HepG2 (cell line): ENCODE results near the gene KLHL36. TPM values are rescaled to one million over a fixed set of nuclear protein-coding genes. Genes with fewer than 3 reads are reported as not detected.

Experiments
- ATAC-seq: fragments of 200-7000 bp; cut with Tn5 transposase; 3 replicates; pipeline ENCODE4 v1.9.1; 2020; ENCODE audit warnings: mild to moderate bottlenecking, moderate library complexity
- BruUV-seq: library from RNA; stranded (reverse); fragments of 400-500 nt; replicated peaks from 2 replicates; lab custom pipeline; 2021; lab: Mats Ljungman, UMichigan
- CTCF ChIA-PET: fragments of 300-600 bp; formaldehyde crosslinking; extraction: SDS; loops from one replicate; lab custom pipeline; 2021; ENCODE audit warnings: low total read pairs, inconsistent platforms, low intra/inter-chr PET ratio; lab: Yijun Ruan, JAX
- POLR2A ChIA-PET: fragments of 350-600 bp; sonication (Branson Sonifier 250); formaldehyde crosslinking; loops from one replicate; lab custom pipeline; 2020; ENCODE audit warnings: antibody characterized with exemption, inconsistent platforms; lab: Yijun Ruan, JAX
- DNase-seq: peaks from one replicate; pipeline ENCODE4 v3.0.0-alpha.2; 2015; ENCODE audit warnings: low spot score
- FAIRE-seq: peaks from 3 replicates; lab custom pipeline; 2011; peaks lifted over from hg19 to GRCh38; lab: Jason Lieb, UNC
- H2AFZ ChIP-seq: one replicate; pipeline ENCODE4 v1.6.1; 2011; ENCODE audit warnings: low read length, inconsistent platforms
- H3K27ac ChIP-seq: fragments of 300-600 bp; 3 replicates; pipeline ENCODE4 v1.8.0; 2011; ENCODE audit warnings: mixed run types, mild to moderate bottlenecking, mixed read lengths, low read length, inconsistent platforms; ENCODE audit not compliant: insufficient read depth; ENCODE audit errors: extremely low read length
- H3K27me3 ChIP-seq, 2 experiments: fragments of 200-600 bp in 1 of 2; 2 replicates in 1 of 2; 3 replicates in 1 of 2; pipeline versions ENCODE4 v1.6.0 to v1.8.0; 2011; ENCODE audit warnings: low read length in 2 of 2, mild to moderate bottlenecking in 2 of 2, moderate library complexity in 2 of 2, inconsistent platforms in 1 of 2; ENCODE audit not compliant: insufficient read depth in 2 of 2, control insufficient read depth in 1 of 2
- H3K36me3 ChIP-seq, 2 experiments: fragments of 200-600 bp in 1 of 2; replicated peaks in 1 of 2; 2 replicates in 1 of 2; 3 replicates in 1 of 2; pipeline versions ENCODE4 v1.5.1 to v1.8.0; 2011; ENCODE audit warnings: low read length in 2 of 2, inconsistent platforms in 1 of 2; ENCODE audit not compliant: insufficient read depth in 2 of 2, control insufficient read depth in 1 of 2
- H3K4me1 ChIP-seq: 2 replicates; pipeline ENCODE4 v1.5.1; 2012; ENCODE audit warnings: low read length, inconsistent platforms; ENCODE audit not compliant: insufficient read depth
- H3K4me2 ChIP-seq: 2 replicates; pipeline ENCODE4 v1.6.0; 2011; ENCODE audit warnings: low read depth, low read length, inconsistent platforms
- H3K4me3 ChIP-seq, 3 experiments: fragments of 200-600 bp in 1 of 3; sonication (generic), shearing (Covaris generic) in 1 of 3; replicated peaks in 1 of 3; 2 replicates each; pipeline ENCODE4 v1.5.1; 2011 to 2016; ENCODE audit warnings: low read length in 3 of 3, inconsistent platforms in 2 of 3, low read depth in 2 of 3, mild to moderate bottlenecking in 2 of 3, control low read depth in 1 of 3, mixed read lengths in 1 of 3; ENCODE audit not compliant: insufficient read depth in 1 of 3
- H3K79me2 ChIP-seq: one replicate; pipeline ENCODE4 v1.6.1; 2011; ENCODE audit warnings: low read length, inconsistent platforms; ENCODE audit not compliant: insufficient read depth
- H3K9ac ChIP-seq: 2 replicates; pipeline ENCODE4 v1.6.0; 2011; ENCODE audit warnings: mild to moderate bottlenecking, low read depth, low read length, inconsistent platforms; ENCODE audit not compliant: insufficient read depth
- H3K9me3 ChIP-seq: 2 replicates; pipeline ENCODE4 v1.5.1; 2012; ENCODE audit warnings: mild to moderate bottlenecking, low read length
- H4K20me1 ChIP-seq: 2 replicates; pipeline ENCODE4 v1.6.0; 2011; ENCODE audit warnings: inconsistent platforms, mild to moderate bottlenecking, low read length, moderate library complexity; ENCODE audit not compliant: insufficient read depth
- AGO2 ChIP-seq: fragments of 200-400 bp; formaldehyde crosslinking; optimal IDR thresholded peaks from 2 replicates; pipeline ENCODE3; 2017; ENCODE audit warnings: mild to moderate bottlenecking, low read depth, low read length, moderate library complexity
- JARID2 ChIP-seq: sonication (generic); formaldehyde crosslinking; IDR thresholded peaks from 2 replicates; pipeline ENCODE4 v1.8.1; 2023; ENCODE audit warnings: missing genetic modification reagents, inconsistent platforms; ENCODE audit not compliant: insufficient replicate concordance
- REXO4 ChIP-seq: sonication (generic); formaldehyde crosslinking; IDR thresholded peaks from 2 replicates; pipeline ENCODE4 v1.8.0; 2022; ENCODE audit warnings: missing genetic modification reagents, mild to moderate bottlenecking, borderline replicate concordance
- RXRB ChIP-seq: IDR thresholded peaks from 2 replicates; pipeline ENCODE4 v1.6.1; 2016; ENCODE audit warnings: borderline replicate concordance, missing genetic modification reagents, missing compliant biosample characterization
- ZMYM2 ChIP-seq: sonication (generic); formaldehyde crosslinking; IDR thresholded peaks from 2 replicates; pipeline ENCODE4 v1.8.0; 2022; ENCODE audit warnings: mild to moderate bottlenecking, missing genetic modification reagents
- ZNF382 ChIP-seq: sonication (generic); formaldehyde crosslinking; IDR thresholded peaks from 2 replicates; pipeline ENCODE4 v1.5.0; 2020; ENCODE audit warnings: missing genetic modification reagents, mild to moderate bottlenecking, borderline replicate concordance
- WGBS: methylation state at CpG from one replicate; pipeline ENCODE4 v1.1.6; 2017; ENCODE audit warnings: low lambda C conversion rate; 5-methylcytosine and 5-hydroxymethylcytosine counted together
- in situ Hi-C: cut with HindIII; loops from 2 replicates; pipeline ENCODE4 v1.10.0; 2017; ENCODE audit warnings: low pct_unique_long_range_greater_than_20kb; ENCODE audit not compliant: extremely low pct_ligation_motif_present
- intact Hi-C: fragments of 100-400 bp; cut with micrococcal nuclease; formaldehyde crosslinking; loops from one replicate; pipeline ENCODE4 v1.10.0; 2022; ENCODE audit not compliant: unreplicated experiment
- polyA plus RNA-seq, 8 experiments: library from polyadenylated mRNA; depleted of rRNA in 3 of 8; stranded (reverse) in 7 of 8; unstranded in 1 of 8; fragments of >200 nt; fragmentation: Illumina TruSeq in 4 of 8; extraction: Trizol in 4 of 8; gene quantifications; 2 replicates each; pipeline versions ENCODE4 v1.2.1 to v1.2.3, GENCODE V29; 2011 to 2016; ENCODE audit warnings: low read depth in 4 of 8, missing spikeins in 1 of 8, mixed read lengths in 1 of 8; ENCODE audit not compliant: insufficient read depth in 1 of 8
- total RNA-seq, 5 experiments: library from RNA; depleted of rRNA; stranded (reverse); fragments of >200 nt; fragmentation: Illumina TruSeq; extraction: Trizol; gene quantifications; 2 replicates each; pipeline ENCODE4 v1.2.3, GENCODE V29; 2016; ENCODE audit warnings: low read depth in 1 of 5
- TF ChIP-seq, protein P1 (sequence below): sonication (generic); formaldehyde crosslinking; IDR thresholded peaks from 2 replicates; pipeline ENCODE4 v1.4.0; 2020; ENCODE audit warnings: mild to moderate bottlenecking, missing genetic modification reagents, borderline replicate concordance

The KLHL36 gene
- total and polyA plus RNA-seq, 2 of the 13 experiments (the other 11 are each of a cell fraction or from before 2014, with no cell fraction given): 24.3 to 26.0 TPM

DNA sequence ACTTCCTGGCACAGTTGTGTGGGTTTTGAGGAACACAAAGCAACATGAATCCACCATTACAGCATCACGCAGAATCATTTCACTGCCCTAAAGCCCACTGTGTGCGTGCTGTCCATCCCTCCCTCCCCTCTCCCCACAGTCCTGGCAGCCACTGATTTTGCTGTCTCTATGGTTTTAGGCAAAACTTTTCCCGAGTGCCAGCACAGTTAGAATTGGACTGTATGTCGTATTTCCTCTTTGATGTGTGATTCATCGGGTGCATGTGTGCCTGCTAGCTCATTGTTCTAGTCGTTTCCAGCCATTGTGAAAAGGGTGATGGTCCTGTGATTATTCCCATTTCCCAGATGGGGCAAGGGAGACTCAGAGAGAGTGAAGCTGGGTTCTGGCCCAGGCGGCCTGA, 12.7 kb downstream of the KLHL36 start:
- WGBS: 94% methylated on average over 7 of the region's 7 CpGs
- intact Hi-C loops (no loop called here), in situ Hi-C loops (no loop called here)
- POLR2A ChIA-PET: no interaction called here
- H3K27me3 ChIP-seq: no peaks in the 10 kb centered on the region
- no peaks in the 10 kb centered on the region for H4K20me1 ChIP-seq
- ATAC-seq (no peak), FAIRE-seq (no peak), DNase-seq (no peak)
- H3K9me3 ChIP-seq: no peaks in the 10 kb centered on the region
- no peak overlapping the region for H3K9ac ChIP-seq
- TF ChIP-seq REXO4 (CRISPR knock-in tag): no peak
- no peak for TF ChIP-seq ZNF382 (CRISPR knock-in tag)
- no peak for TF ChIP-seq ZMYM2 (CRISPR knock-in tag)
- no peak for TF ChIP-seq AGO2
- TF ChIP-seq, protein P1, sequence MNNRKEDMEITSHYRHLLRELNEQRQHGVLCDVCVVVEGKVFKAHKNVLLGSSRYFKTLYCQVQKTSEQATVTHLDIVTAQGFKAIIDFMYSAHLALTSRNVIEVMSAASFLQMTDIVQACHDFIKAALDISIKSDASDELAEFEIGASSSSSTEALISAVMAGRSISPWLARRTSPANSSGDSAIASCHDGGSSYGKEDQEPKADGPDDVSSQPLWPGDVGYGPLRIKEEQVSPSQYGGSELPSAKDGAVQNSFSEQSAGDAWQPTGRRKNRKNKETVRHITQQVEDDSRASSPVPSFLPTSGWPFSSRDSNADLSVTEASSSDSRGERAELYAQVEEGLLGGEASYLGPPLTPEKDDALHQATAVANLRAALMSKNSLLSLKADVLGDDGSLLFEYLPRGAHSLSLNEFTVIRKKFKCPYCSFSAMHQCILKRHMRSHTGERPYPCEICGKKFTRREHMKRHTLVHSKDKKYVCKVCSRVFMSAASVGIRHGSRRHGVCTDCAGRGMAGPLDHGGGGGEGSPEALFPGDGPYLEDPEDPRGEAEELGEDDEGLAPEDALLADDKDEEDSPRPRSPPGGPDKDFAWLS (CRISPR knock-in tag): no peak
- TF ChIP-seq JARID2: no peak
- TF ChIP-seq RXRB (CRISPR knock-in tag): no peak
- H3K79me2 ChIP-seq: no peaks in the 10 kb centered on the region
- CTCF ChIA-PET: no interaction called here
- H3K4me3 ChIP-seq: no peak overlapping the region
- H3K4me2 ChIP-seq: no peak overlapping the region
- H3K4me1 ChIP-seq: no peaks in the 10 kb centered on the region
- H3K27ac ChIP-seq: no peak overlapping the region
- no peak overlapping the region for H2AFZ ChIP-seq
- peaks cover 27 to 73% of the 10 kb centered on the region in 2 experiments for H3K36me3 ChIP-seq
- no TSS peak for BruUV-seq
